B cell (primary cell): ENCODE data around the gene CWF19L2. TPM values are rescaled to one million over a fixed set of nuclear protein-coding genes. Genes with fewer than 3 reads are reported as not detected.

ENCODE experiments used
- ATAC-seq: fragments of 200-7000 bp; cut with Tn5 transposase; one replicate; pipeline ENCODE4 v1.10.0; 2021; ENCODE audit warnings: low read depth, mild to moderate bottlenecking, moderate number of reproducible peaks, moderate library complexity
- CTCF ChIA-PET: fragments of 350-600 bp; sonication (Branson Sonifier 250); formaldehyde crosslinking; loops from one replicate; lab custom pipeline; 2021; ENCODE audit warnings: antibody characterized with exemption, inconsistent platforms; lab: Charles Lee
- POLR2A ChIA-PET: fragments of 350-600 bp; sonication (Branson Sonifier 250); formaldehyde crosslinking; loops from one replicate; lab custom pipeline; 2021; ENCODE audit warnings: antibody characterized with exemption; lab: Charles Lee
- DNase-seq: peaks from one replicate; pipeline ENCODE4 v3.0.0; 2013
- H2AFZ ChIP-seq: 2 replicates; pipeline ENCODE4 v1.6.1; 2012; ENCODE audit warnings: mild to moderate bottlenecking, low read depth, low read length; ENCODE audit not compliant: insufficient read depth, poor library complexity, severe bottlenecking
- H3K27ac ChIP-seq, 2 donors: 1 replicate in 1 of 2; 2 replicates in 1 of 2; pipeline ENCODE4 v1.5.1; 2012 to 2013; ENCODE audit warnings: low read length in 2 of 2, mild to moderate bottlenecking in 2 of 2, moderate library complexity in 1 of 2
- H3K27me3 ChIP-seq, 4 experiments: fragments of 200-600 bp in 1 of 4; sonication (generic) in 1 of 4; replicated peaks in 1 of 4; 1 replicate in 2 of 4; 2 replicates in 2 of 4; pipeline versions ENCODE4 v1.6.1 to v1.7.0; 2013 to 2016; ENCODE audit warnings: low read length in 3 of 4, mild to moderate bottlenecking in 2 of 4, mixed read lengths in 1 of 4, moderate library complexity in 1 of 4; ENCODE audit not compliant: insufficient read depth in 4 of 4, control insufficient read depth in 3 of 4; ENCODE audit errors: control extremely low read depth in 1 of 4
- H3K36me3 ChIP-seq, 2 experiments: replicated peaks in 1 of 2; 1 replicate in 1 of 2; 2 replicates in 1 of 2; pipeline versions ENCODE4 v1.6.1 to v1.7.1; 2013; ENCODE audit warnings: low read length in 1 of 2; ENCODE audit not compliant: insufficient read depth in 2 of 2, control insufficient read depth in 1 of 2; ENCODE audit errors: control extremely low read depth in 1 of 2, extremely low read depth in 1 of 2
- H3K4me1 ChIP-seq, 2 donors: fragments of 200-600 bp in 1 of 2; sonication (generic) in 1 of 2; 1 replicate in 1 of 2; 2 replicates in 1 of 2; pipeline versions ENCODE4 v1.5.1 to v1.6.1; 2013 to 2017; ENCODE audit warnings: low read length in 2 of 2; ENCODE audit not compliant: control insufficient read depth in 2 of 2, insufficient read depth in 2 of 2
- H3K4me2 ChIP-seq: replicated peaks from 2 replicates; pipeline ENCODE3; 2012; ENCODE audit warnings: mild to moderate bottlenecking, low read depth, low read length; ENCODE audit not compliant: poor library complexity, severe bottlenecking
- H3K4me3 ChIP-seq, 5 experiments: fragments of 200-600 bp in 1 of 5; sonication (generic) in 1 of 5; 1 replicate in 3 of 5; 2 replicates in 2 of 5; pipeline versions ENCODE4 v1.5.1 to v1.7.0; 2011 to 2016; ENCODE audit warnings: low read length in 4 of 5, mild to moderate bottlenecking in 4 of 5, low read depth in 2 of 5, control low read depth in 1 of 5, moderate library complexity in 1 of 5; ENCODE audit not compliant: insufficient read depth in 1 of 5; ENCODE audit errors: control extremely low read depth in 1 of 5, extremely low read depth in 1 of 5
- H3K79me2 ChIP-seq: fragments of 200-600 bp; sonication (generic); one replicate; pipeline ENCODE4 v1.6.0; 2016; ENCODE audit warnings: low read length; ENCODE audit not compliant: control insufficient read depth, insufficient read depth
- H3K9ac ChIP-seq: fragments of 200-600 bp; sonication (generic); 2 replicates; pipeline ENCODE4 v1.6.1; 2017; ENCODE audit warnings: mild to moderate bottlenecking, low read length, moderate library complexity
- H3K9me3 ChIP-seq, 3 donors: one replicate each; pipeline versions ENCODE4 v1.6.1 to v1.7.1; 2013; ENCODE audit warnings: low read length in 2 of 3; ENCODE audit not compliant: control insufficient read depth in 2 of 3, insufficient read depth in 1 of 3; ENCODE audit errors: control extremely low read depth in 1 of 3
- H4K20me1 ChIP-seq: 2 replicates; pipeline ENCODE4 v1.6.0; 2012; ENCODE audit warnings: mild to moderate bottlenecking, low read length; ENCODE audit not compliant: insufficient read depth, control insufficient read depth, poor library complexity, severe bottlenecking
- H3K27ac Mint-ChIP-seq: one replicate; pipeline ENCODE4 v1.8.0; 2021; ENCODE audit warnings: mixed read lengths
- H3K27me3 Mint-ChIP-seq: one replicate; pipeline ENCODE4 v1.8.0; 2021; ENCODE audit warnings: mixed read lengths
- H3K4me1 Mint-ChIP-seq: one replicate; pipeline ENCODE4 v1.8.0; 2021; ENCODE audit warnings: mixed read lengths
- H3K4me3 Mint-ChIP-seq: one replicate; pipeline ENCODE4 v1.8.0; 2021; ENCODE audit warnings: mixed read lengths
- H3K9me3 Mint-ChIP-seq: one replicate; pipeline ENCODE4 v1.8.0; 2022; ENCODE audit warnings: mixed read lengths; ENCODE audit not compliant: insufficient read depth
- CTCF ChIP-seq: fragments of 200-600 bp; IDR thresholded peaks from one replicate; pipeline ENCODE4 v1.8.0; 2022; ENCODE audit warnings: antibody characterized with exemption, mild to moderate bottlenecking
- EZH2 ChIP-seq: IDR thresholded peaks from 2 replicates; pipeline ENCODE4 v1.6.1; 2012; ENCODE audit warnings: borderline replicate concordance, low read depth, mild to moderate bottlenecking, moderate library complexity, low read length; ENCODE audit not compliant: insufficient read depth, poor library complexity, severe bottlenecking
- WGBS: methylation state at CpG from one replicate; pipeline ENCODE4 v1.1.5; 2013; ENCODE audit warnings: missing lambda C conversion rate; ENCODE audit not compliant: insufficient coverage; 5-methylcytosine and 5-hydroxymethylcytosine counted together
- intact Hi-C: fragments of 100-400 bp; cut with micrococcal nuclease; formaldehyde crosslinking; loops from one replicate; pipeline ENCODE4 v1.10.0; 2022
- polyA plus RNA-seq: library from polyadenylated mRNA; depleted of rRNA; stranded (reverse); fragments of >200 nt; gene quantifications from 2 replicates; pipeline ENCODE4 v1.2.3, GENCODE V29; 2012
- total RNA-seq, 2 donors: library from RNA; stranded (reverse); fragments of 120-200 nt in 1 of 2; gene quantifications; 1 replicate in 1 of 2; 2 replicates in 1 of 2; pipeline versions ENCODE4 v1.2.3 to v1.2.4, GENCODE V29; 2013 to 2022

Gene CWF19L2
- total and polyA plus RNA-seq, 2 donors (not counting 1 experiment from before 2014, with no cell fraction given): 2.4 to 44.3 TPM

GRCh38 chr11:107384144-107384852, 73.3 kb downstream of the CWF19L2 start:
- H3K4me1 ChIP-seq: no peaks in the 10 kb centered on the region
- no peaks in the 10 kb centered on the region for H3K9me3 ChIP-seq
- DNase-seq (no peak), ATAC-seq (no peak)
- Mint-ChIP-seq H3K4me3 (no peak overlapping the region), H3K27ac (no peak overlapping the region), H3K4me1 (no peaks in the 10 kb centered on the region), H3K9me3 (no peaks in the 10 kb centered on the region), H3K27me3 (no peaks in the 10 kb centered on the region)
- H3K36me3 ChIP-seq: peaks cover 5 to 16% of the 10 kb centered on the region in 2 experiments
- POLR2A ChIA-PET: no interaction called here
- no peak overlapping the region for H2AFZ ChIP-seq
- no peak overlapping the region for H3K27ac ChIP-seq
- intact Hi-C loops: no loop called here
- H3K4me3 ChIP-seq: no peak overlapping the region
- H3K4me2 ChIP-seq: no peak overlapping the region
- no peak overlapping the region for H3K9ac ChIP-seq
- no peak for TF ChIP-seq EZH2
- TF ChIP-seq CTCF: no peak
- CTCF ChIA-PET: interaction anchor here (1.2 kb wide), 1 partner anchor 26 kb away, joined by 4 read pairs; no protein-coding TSS in a partner anchor
- no peaks in the 10 kb centered on the region for H3K79me2 ChIP-seq
- no peaks in the 10 kb centered on the region for H3K27me3 ChIP-seq
- WGBS: no CpG with 5 or more reads among the region's 1 CpG
- no peaks in the 10 kb centered on the region for H4K20me1 ChIP-seq

GRCh38 chr11:107372439-107372838, 85.2 kb downstream of the CWF19L2 start:
- Mint-ChIP-seq H3K4me3 (no peak overlapping the region), H3K9me3 (no peaks in the 10 kb centered on the region), H3K27ac (no peak overlapping the region), H3K27me3 (no peaks in the 10 kb centered on the region), H3K4me1 (no peaks in the 10 kb centered on the region)
- no peaks in the 10 kb centered on the region for H3K36me3 ChIP-seq
- WGBS: 100% methylated on average over 6 of the region's 7 CpGs
- CTCF ChIA-PET: no interaction called here
- H3K9ac ChIP-seq: no peak overlapping the region
- TF ChIP-seq EZH2 (no peak), CTCF (no peak)
- intact Hi-C loops: no loop called here
- no peaks in the 10 kb centered on the region for H4K20me1 ChIP-seq
- POLR2A ChIA-PET: no interaction called here
- ATAC-seq (no peak), DNase-seq (no peak)
- H2AFZ ChIP-seq: no peak overlapping the region
- H3K79me2 ChIP-seq: peaks cover 5% of the 10 kb centered on the region
- H3K9me3 ChIP-seq: no peaks in the 10 kb centered on the region
- H3K27ac ChIP-seq: no peak overlapping the region
- no peak overlapping the region for H3K4me2 ChIP-seq
- H3K27me3 ChIP-seq: no peaks in the 10 kb centered on the region
- no peaks in the 10 kb centered on the region for H3K4me1 ChIP-seq
- no peak overlapping the region for H3K4me3 ChIP-seq
